ENCODE measurements around the gene BCAS3. TPM values are rescaled to one million over a fixed set of nuclear protein-coding genes. Genes with fewer than 3 reads are reported as not detected.
"Not testable (repeated sequence)": the region's sequence is repeated elsewhere in the genome, so short reads cannot be mapped to it uniquely, and the experiment has no call there.

The BCAS3 gene
- total RNA-seq, 1 experiment from 2014 or later = 26.6 TPM

GRCh38 chr17:60862482-60862881 lies 184.8 kb downstream of the BCAS3 start:
- DNase-seq (ENCODE audit: extremely low read depth, low read depth) = no peak

- DNase-seq (ENCODE audit: extremely low read depth, low read depth) = no peak
Observed at GRCh38 chr17:60863892-60864707, 186.4 kb downstream of the BCAS3 start.

DNA sequence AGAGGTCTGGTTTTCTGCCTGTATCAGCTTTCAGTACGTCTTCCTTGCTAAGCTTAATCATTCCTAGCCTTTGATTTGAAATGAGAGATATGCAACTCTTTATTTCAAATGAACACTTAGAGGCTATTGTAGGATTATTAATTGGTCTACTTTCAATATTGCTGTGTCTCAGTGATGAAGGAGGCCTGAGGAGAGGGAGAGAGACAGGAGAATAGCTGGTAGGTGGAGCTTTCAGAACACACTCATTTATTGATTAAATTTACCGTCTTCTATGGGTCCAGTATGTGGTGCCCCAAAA lies 187.0 kb downstream of the BCAS3 start:
- no peak for DNase-seq (ENCODE audit: extremely low read depth, low read depth)

GRCh38 chr17:60874772-60875171 lies 197.1 kb downstream of the BCAS3 start:
- DNase-seq (ENCODE audit: extremely low read depth, low read depth) = no peak

GRCh38 chr17:60886731-60887613 lies 209.3 kb downstream of the BCAS3 start:
- not testable (repeated sequence) for DNase-seq (ENCODE audit: extremely low read depth, low read depth)

DNA sequence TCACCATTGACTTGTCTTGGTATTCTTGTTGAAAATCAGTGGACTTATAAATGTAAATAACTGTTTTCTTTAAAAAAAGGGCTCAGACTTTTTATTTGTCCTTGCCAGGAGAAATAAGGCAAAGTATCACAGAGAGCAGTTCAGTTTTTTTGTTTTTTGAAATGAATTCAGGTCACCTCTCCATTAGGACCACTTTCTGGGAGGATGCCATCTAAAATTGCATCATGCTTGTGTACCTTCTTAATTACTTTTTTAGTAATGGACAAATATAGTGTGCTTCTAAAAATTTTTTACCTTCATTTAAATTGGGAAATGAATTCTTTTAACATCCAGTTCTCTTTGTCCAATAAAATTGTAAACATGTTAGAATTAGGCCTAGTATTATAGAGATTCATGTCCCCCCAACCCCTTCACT lies 210.0 kb downstream of the BCAS3 start:
- DNase-seq (ENCODE audit: extremely low read depth, low read depth) = no peak

- DNase-seq (ENCODE audit: extremely low read depth, low read depth) = peak; percentile 43
Observed at GRCh38 chr17:60888812-60889709, 211.4 kb downstream of the BCAS3 start.

- no peak for DNase-seq (ENCODE audit: extremely low read depth, low read depth)
Observed at GRCh38 chr17:60891149-60891548, 213.5 kb downstream of the BCAS3 start.

- DNase-seq (ENCODE audit: extremely low read depth, low read depth) = no peak
Observed at GRCh38 chr17:60893475-60893874, 215.8 kb downstream of the BCAS3 start.

GRCh38 chr17:60896996-60897395 lies 219.3 kb downstream of the BCAS3 start:
- no peak for DNase-seq (ENCODE audit: extremely low read depth, low read depth)

DNA sequence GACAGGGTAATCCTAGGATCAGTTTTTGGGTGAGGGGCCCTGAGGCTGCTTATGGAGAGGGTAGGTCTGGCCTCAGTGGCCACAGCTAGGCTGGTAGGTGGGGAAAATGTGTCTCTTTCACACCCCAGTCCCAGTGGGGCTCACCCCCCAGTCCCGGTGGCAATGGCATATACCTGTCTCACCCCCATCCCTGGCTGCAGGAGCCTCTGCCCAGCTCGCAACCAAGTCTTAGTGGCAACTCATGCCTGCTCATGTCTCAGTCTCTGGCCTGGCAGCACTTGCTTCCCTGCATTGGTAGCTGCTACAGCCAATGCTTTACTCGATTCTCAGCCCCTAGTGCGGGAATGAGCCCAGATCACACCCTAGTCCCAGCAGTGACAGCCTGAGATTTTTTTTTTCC lies 221.5 kb downstream of the BCAS3 start:
- no peak for DNase-seq (ENCODE audit: extremely low read depth, low read depth)

DNA sequence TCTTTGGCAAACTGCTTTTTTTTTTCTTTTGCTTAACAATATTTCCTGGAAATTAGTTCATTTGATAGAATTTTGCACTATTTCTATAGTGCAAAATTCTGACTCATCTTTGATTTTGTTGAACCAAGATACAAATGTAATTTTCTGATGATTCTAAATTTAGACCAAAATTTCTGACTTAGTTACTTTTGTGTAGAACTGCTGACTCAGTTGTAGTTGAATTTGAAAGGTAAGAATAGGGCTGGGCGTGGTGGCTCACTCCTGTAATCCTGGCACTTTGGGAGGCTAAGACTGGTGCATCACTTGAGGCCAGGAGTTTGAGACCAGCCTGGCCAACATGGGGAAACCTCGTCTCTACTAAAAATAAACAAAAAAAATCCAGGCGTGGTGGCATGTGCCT lies 223.0 kb downstream of the BCAS3 start:
- no peak for DNase-seq (ENCODE audit: extremely low read depth, low read depth)

DNA sequence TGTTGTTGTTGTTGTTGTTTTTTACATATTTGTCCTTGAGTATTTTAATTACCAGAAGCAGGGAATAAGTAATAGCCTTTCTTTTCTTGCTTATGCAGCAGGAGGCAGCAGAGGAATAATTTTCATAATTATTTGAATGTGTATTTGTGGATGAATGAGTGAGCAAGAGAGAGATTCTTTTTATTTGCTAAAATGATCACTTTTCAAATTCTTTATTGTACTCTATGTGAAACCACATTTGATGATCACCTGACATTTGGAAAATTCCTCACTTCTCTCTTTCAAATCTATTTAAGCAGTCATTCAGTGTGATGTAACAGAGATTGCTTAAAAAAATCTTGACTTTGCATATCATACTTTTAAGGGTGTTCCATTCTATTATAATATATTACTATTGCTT lies 223.6 kb downstream of the BCAS3 start:
- no peak for DNase-seq (ENCODE audit: extremely low read depth, low read depth)

- no peak for DNase-seq (ENCODE audit: extremely low read depth, low read depth)
Observed at GRCh38 chr17:60901806-60902205, 224.2 kb downstream of the BCAS3 start.

DNA sequence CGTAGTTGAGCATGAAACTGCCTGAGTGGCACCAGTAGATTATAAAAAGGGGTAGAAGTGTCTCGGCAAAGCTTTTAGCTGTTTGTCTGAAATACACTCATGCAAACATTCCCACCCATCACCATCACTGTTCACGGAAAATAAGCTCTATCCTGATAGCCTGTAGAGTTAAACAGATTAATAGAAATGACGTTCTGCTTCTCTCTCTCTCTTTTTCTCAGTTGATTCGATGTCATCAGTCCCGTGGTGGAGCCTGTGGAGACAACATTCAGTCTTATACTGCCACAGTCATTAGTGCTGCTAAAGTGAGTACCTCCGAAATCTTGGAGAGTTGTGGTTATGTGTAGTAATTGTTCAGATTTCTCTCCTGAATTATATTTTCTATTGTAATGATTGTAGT lies 224.7 kb downstream of the BCAS3 start:
- DNase-seq (ENCODE audit: extremely low read depth, low read depth) = no peak

GRCh38 chr17:60904582-60904981 lies 226.9 kb downstream of the BCAS3 start:
- no peak for DNase-seq (ENCODE audit: extremely low read depth, low read depth)

DNA sequence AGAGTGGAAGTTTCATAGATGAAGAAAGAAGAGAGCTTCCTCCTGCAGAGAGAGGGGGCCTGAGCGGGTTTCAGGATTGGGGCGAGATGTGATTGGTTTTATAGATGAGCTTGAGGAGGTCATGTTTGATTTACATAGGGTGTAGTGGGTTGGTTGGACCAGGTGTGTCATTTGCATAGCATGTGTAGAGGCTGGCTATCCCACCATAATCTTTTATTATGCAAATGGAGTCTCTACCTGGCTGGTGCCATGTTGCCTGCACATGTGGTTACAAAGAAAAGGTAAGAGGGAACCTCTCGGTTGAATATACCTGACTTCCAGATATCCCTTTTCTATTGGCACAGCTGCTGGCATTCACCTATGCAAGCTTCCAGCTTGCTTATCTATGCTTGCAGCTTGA lies 228.1 kb downstream of the BCAS3 start:
- no peak for DNase-seq (ENCODE audit: extremely low read depth, low read depth)

- DNase-seq (ENCODE audit: extremely low read depth, low read depth) = no peak
Observed at GRCh38 chr17:60908324-60908723, 230.7 kb downstream of the BCAS3 start.

GRCh38 chr17:60909405-60909804 lies 231.8 kb downstream of the BCAS3 start:
- DNase-seq (ENCODE audit: extremely low read depth, low read depth) = no peak

DNA sequence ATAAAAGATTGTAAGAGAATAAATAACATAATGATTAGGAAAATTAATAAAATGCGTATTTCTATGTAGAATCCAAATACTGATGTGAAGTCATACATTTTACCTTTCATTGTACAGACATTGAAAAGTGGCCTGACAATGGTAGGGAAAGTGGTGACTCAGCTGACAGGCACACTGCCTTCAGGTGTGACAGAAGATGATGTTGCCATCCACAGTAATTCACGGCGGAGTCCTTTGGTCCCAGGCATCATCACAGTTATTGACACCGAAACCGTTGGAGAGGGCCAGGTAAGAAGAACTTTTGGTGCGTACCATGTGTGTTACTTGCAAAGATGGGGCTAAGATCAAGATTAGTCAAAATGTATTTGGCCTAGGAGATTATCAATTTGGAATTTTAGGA lies 232.8 kb downstream of the BCAS3 start:
- no peak for DNase-seq (ENCODE audit: extremely low read depth, low read depth)

DNA sequence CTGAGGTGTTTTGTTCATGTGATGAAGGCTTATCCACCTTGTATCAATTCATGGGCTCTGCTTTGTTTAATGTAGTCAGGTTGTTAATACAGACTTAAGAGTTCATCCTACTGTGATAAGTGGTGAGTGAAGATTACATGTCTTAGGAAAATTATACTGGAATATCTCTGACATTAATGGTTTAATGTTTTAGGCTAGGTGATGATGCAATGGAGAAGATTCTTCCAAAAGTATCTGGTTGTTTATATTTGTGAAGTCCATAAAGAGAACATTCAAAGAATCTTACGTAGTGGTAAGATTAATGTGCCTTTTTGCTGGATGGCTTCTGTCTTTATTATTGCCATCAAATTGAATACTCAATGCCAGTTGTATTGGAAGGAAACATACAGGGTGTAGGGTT lies 236.4 kb downstream of the BCAS3 start:
- no peak for DNase-seq (ENCODE audit: extremely low read depth, low read depth)

Data from NCI-H460 (cell line).